Small intestine (tissue), 16 donors: ENCODE measurements around the gene TMEM98. TPM values are rescaled to one million over a fixed set of nuclear protein-coding genes. Genes with fewer than 3 reads are reported as not detected.
A peak's percentile ranks its signal among the peaks of the same experiment; 100 is the strongest.
"Not testable (repeated sequence)": the region's sequence is repeated elsewhere in the genome, so short reads cannot be mapped to it uniquely, and the experiment has no call there.

Experiments used
- DNase-seq, 2 donors: peaks; one replicate each; pipeline versions ENCODE4 v3.0.0 to v3.0.0-alpha.2; 2013
- FAIRE-seq: peaks from 2 replicates; lab custom pipeline; 2012; peaks lifted over from hg19 to GRCh38; lab: Jason Lieb, UNC
- H3K27ac ChIP-seq, 3 donors: one replicate each; pipeline ENCODE4 v1.5.1; 2013; ENCODE audit warnings: low read length in 2 of 3, mild to moderate bottlenecking in 2 of 3, control low read depth in 1 of 3, inconsistent platforms in 1 of 3, low read depth in 1 of 3, moderate library complexity in 1 of 3
- H3K27me3 ChIP-seq, 3 donors: one replicate each; pipeline ENCODE4 v1.6.1; 2013; ENCODE audit warnings: low read length in 3 of 3, inconsistent platforms in 1 of 3; ENCODE audit not compliant: control insufficient read depth in 3 of 3, insufficient read depth in 3 of 3
- H3K36me3 ChIP-seq, 3 donors: one replicate each; pipeline ENCODE4 v1.6.1; 2013; ENCODE audit warnings: low read length in 3 of 3, inconsistent platforms in 1 of 3, low read depth in 1 of 3, mild to moderate bottlenecking in 1 of 3, moderate library complexity in 1 of 3; ENCODE audit not compliant: control insufficient read depth in 3 of 3, insufficient read depth in 2 of 3
- H3K4me1 ChIP-seq, 3 donors: one replicate each; pipeline ENCODE4 v1.6.1; 2013; ENCODE audit warnings: low read length in 2 of 3, inconsistent platforms in 1 of 3, low read depth in 1 of 3, mild to moderate bottlenecking in 1 of 3, moderate library complexity in 1 of 3; ENCODE audit not compliant: control insufficient read depth in 3 of 3, insufficient read depth in 2 of 3
- H3K4me3 ChIP-seq, 3 donors: one replicate each; pipeline ENCODE4 v1.5.1; 2013; ENCODE audit warnings: low read length in 3 of 3, control low read depth in 1 of 3, inconsistent platforms in 1 of 3, low read depth in 1 of 3, mild to moderate bottlenecking in 1 of 3, moderate library complexity in 1 of 3
- H3K9me3 ChIP-seq, 2 donors: one replicate each; pipeline ENCODE4 v1.6.1; 2013; ENCODE audit warnings: low read depth in 1 of 2, low read length in 1 of 2; ENCODE audit not compliant: control insufficient read depth in 2 of 2, insufficient read depth in 1 of 2
- WGBS, 3 donors: extraction: QIAGEN DNeasy Blood & Tissue Kit; methylation state at CpG; one replicate each; pipeline ENCODE4 v1.1.7; 2013; 5-methylcytosine and 5-hydroxymethylcytosine counted together
- long read RNA-seq, 10 donors: transcript quantifications; one replicate each; lab custom pipeline, GENCODE V29; 2026
- polyA plus RNA-seq, 4 donors: library from polyadenylated mRNA; stranded (reverse) in 3 of 4; unstranded in 1 of 4; fragments of 200-250 nt in 3 of 4; fragments of 120-200 nt in 1 of 4; gene quantifications; one replicate each; pipeline versions ENCODE4 v1.2.1 to v1.2.3, GENCODE V29; 2013
- donor health status: healthy with polysubstance abuse.
- donor health status: control.
- donor health status: control.
- donor health status: Bipolar disorder and iron deficiency.
- donor health status: healthy.

Gene TMEM98
- 100 to 1,000 TPM in 1 of 4 donors, 10 to 100 TPM in 3; 52.8 to 203 (median 78.5) TPM for polyA plus RNA-seq
- long read RNA-seq, donor 1: 0 reads
- long read RNA-seq, donor 2, full-length matches to known transcripts: 32 of 43 reads
- long read RNA-seq, donor 2, partial matches to known transcripts: 11 of 43 reads
- long read RNA-seq, donor 2, other reads (novel, unspliced or antisense): 0 of 43 reads
- long read RNA-seq, donor 3, full-length matches to known transcripts: 30 of 97 reads
- long read RNA-seq, donor 3, partial matches to known transcripts: 67 of 97 reads
- long read RNA-seq, donor 3, other reads (novel, unspliced or antisense): 0 of 97 reads
- long read RNA-seq, donor 4, full-length matches to known transcripts: 2 of 2 reads
- long read RNA-seq, donor 4, partial matches to known transcripts: 0 of 2 reads
- long read RNA-seq, donor 4, other reads (novel, unspliced or antisense): 0 of 2 reads
- long read RNA-seq, donor 5, full-length matches to known transcripts: 7 of 7 reads
- long read RNA-seq, donor 5, partial matches to known transcripts: 0 of 7 reads
- long read RNA-seq, donor 5, other reads (novel, unspliced or antisense): 0 of 7 reads
- long read RNA-seq, donor 6, full-length matches to known transcripts: 55 of 71 reads
- long read RNA-seq, donor 6, partial matches to known transcripts: 16 of 71 reads
- long read RNA-seq, donor 6, other reads (novel, unspliced or antisense): 0 of 71 reads
- long read RNA-seq, donor 7, full-length matches to known transcripts: 56 of 78 reads
- long read RNA-seq, donor 7, partial matches to known transcripts: 22 of 78 reads
- long read RNA-seq, donor 7, other reads (novel, unspliced or antisense): 0 of 78 reads
- long read RNA-seq, donor 8, full-length matches to known transcripts: 4 of 4 reads
- long read RNA-seq, donor 8, partial matches to known transcripts: 0 of 4 reads
- long read RNA-seq, donor 8, other reads (novel, unspliced or antisense): 0 of 4 reads
- long read RNA-seq, donor 9, full-length matches to known transcripts: 18 of 18 reads
- long read RNA-seq, donor 9, partial matches to known transcripts: 0 of 18 reads
- long read RNA-seq, donor 9, other reads (novel, unspliced or antisense): 0 of 18 reads
- long read RNA-seq, donor 10, full-length matches to known transcripts: 69 of 106 reads
- long read RNA-seq, donor 10, partial matches to known transcripts: 32 of 106 reads
- long read RNA-seq, donor 10, other reads (novel, unspliced or antisense): 5 of 106 reads

- H3K36me3 ChIP-seq: peaks cover 0 to 13% (median 0%) of the 10 kb centered on the region in 3 donors
- no peaks in the 10 kb centered on the region for H3K27me3 ChIP-seq
- H3K27ac ChIP-seq: peak within 1 kb of the TSS; percentile 53 to 92 (median 87)
- peaks cover 0 to 14% (median 2%) of the 10 kb centered on the region in 3 donors for H3K4me1 ChIP-seq
- DNase-seq: peak; percentile 49 to 83
- H3K4me3 ChIP-seq: peak within 1 kb of the TSS; percentile 42 to 84 (median 69)
- H3K9me3 ChIP-seq: no peaks in the 10 kb centered on the region
- 1 to 3% (median 1%) methylated on average over 40 to 99 of the region's 99 CpGs for WGBS, 3 donors
- FAIRE-seq: no peak
Measured at GRCh38 chr17:32927724-32928585, at the start of gene TMEM98. TSS of gene TMEM98 (plus strand) at chr17:32928153. CDS start at chr17:32931529, 3,376 bp downstream.

GRCh38 chr17:32878211-32878610 lies 49.7 kb upstream of the TMEM98 start:
- whole genome bisulfite sequencing, 3 donors: 43 to 69% (median 68%) methylated on average over 3 of the region's 3 CpGs
- Histone ChIP-seq H3K4me1 (peaks cover 3 to 43% (median 4%) of the 10 kb centered on the region in 3 donors), H3K27me3 (no peaks in the 10 kb centered on the region), H3K27ac (peak overlapping the region; percentile 0 to 63 (median 47)), H3K9me3 (no peaks in the 10 kb centered on the region), H3K4me3 (no peak overlapping the region), H3K36me3 (no peaks in the 10 kb centered on the region)
- FAIRE-seq (no peak), DNase-seq (peak in 1 of 2 donors; percentile 68)

GRCh38 chr17:32879134-32879533 lies 48.8 kb upstream of the TMEM98 start:
- no peak overlapping the region for H3K4me3 ChIP-seq
- no peaks in the 10 kb centered on the region for H3K9me3 ChIP-seq
- FAIRE-seq: peak; percentile 19
- peak; percentile 75 to 89 for DNase-seq
- H3K27ac ChIP-seq: peak overlapping the region in 1 of 3 donors; percentile 73
- H3K4me1 ChIP-seq: peaks cover 3 to 36% (median 4%) of the 10 kb centered on the region in 3 donors
- whole genome bisulfite sequencing, 3 donors: 8 to 64% (median 33%) methylated on average over 1 of the region's 1 CpG
- H3K36me3 ChIP-seq: no peaks in the 10 kb centered on the region
- no peaks in the 10 kb centered on the region for H3K27me3 ChIP-seq

- FAIRE-seq (no peak), DNase-seq (no peak)
- WGBS, 3 donors: 77 to 82% (median 80%) methylated on average over 6 of the region's 6 CpGs
- H3K4me1 ChIP-seq: peaks cover 3 to 24% (median 4%) of the 10 kb centered on the region in 3 donors
- H3K27ac ChIP-seq: no peak overlapping the region
- H3K9me3 ChIP-seq: no peaks in the 10 kb centered on the region
- H3K36me3 ChIP-seq: no peaks in the 10 kb centered on the region
- H3K4me3 ChIP-seq: no peak overlapping the region
- H3K27me3 ChIP-seq: no peaks in the 10 kb centered on the region
Measured at GRCh38 chr17:32880671-32881453, 47.1 kb upstream of the TMEM98 start.

- DNase-seq (no peak), FAIRE-seq (no peak)
- WGBS, 3 donors: 75 to 81% (median 78%) methylated on average over 6 of the region's 6 CpGs
- Histone ChIP-seq H3K27ac (no peak overlapping the region), H3K4me1 (peaks cover 3 to 22% (median 4%) of the 10 kb centered on the region in 3 donors), H3K27me3 (no peaks in the 10 kb centered on the region), H3K36me3 (no peaks in the 10 kb centered on the region), H3K4me3 (no peak overlapping the region), H3K9me3 (no peaks in the 10 kb centered on the region)
Measured at GRCh38 chr17:32882029-32882428, 45.9 kb upstream of the TMEM98 start.

- Histone ChIP-seq H3K4me3 (no peak overlapping the region), H3K36me3 (no peaks in the 10 kb centered on the region), H3K9me3 (no peaks in the 10 kb centered on the region), H3K27ac (no peak overlapping the region), H3K27me3 (no peaks in the 10 kb centered on the region), H3K4me1 (peaks cover 0 to 17% (median 4%) of the 10 kb centered on the region in 3 donors)
- 75 to 95% (median 85%) methylated on average over 4 of the region's 4 CpGs for WGBS, 3 donors
- DNase-seq (no peak), FAIRE-seq (no peak)
Measured at GRCh38 chr17:32882734-32883133, 45.2 kb upstream of the TMEM98 start.

- not testable (repeated sequence) for FAIRE-seq, H3K4me1 ChIP-seq, H3K9me3 ChIP-seq, H3K27ac ChIP-seq, H3K4me3 ChIP-seq, H3K36me3 ChIP-seq, DNase-seq, H3K27me3 ChIP-seq
- 92 to 97% (median 96%) methylated on average over 8 of the region's 16 CpGs for WGBS, 3 donors
Measured at GRCh38 chr17:32886951-32887350, 41.0 kb upstream of the TMEM98 start.
